Effector memory CD8-positive, alpha-beta T cell (primary cell): Measurements from ENCODE around the gene OR8S1.
"Not testable (repeated sequence)": the region's sequence is repeated elsewhere in the genome, so short reads cannot be mapped to it uniquely, and the experiment has no call there.

Source experiments
- ATAC-seq: fragments of 150-1000 bp; cut with Tn5 transposase; replicated peaks from 2 replicates; pipeline ENCODE4 v1.10.0; 2021; ENCODE audit warnings: mild to moderate bottlenecking, moderate library complexity
- DNase-seq, 3 experiments: peaks; one replicate each; pipeline ENCODE4 v3.0.0; 2021
- H3K27ac Mint-ChIP-seq, 2 donors: one replicate each; pipeline ENCODE4 v1.8.0; 2022; ENCODE audit warnings: mild to moderate bottlenecking in 2 of 2, mixed read lengths in 2 of 2, moderate library complexity in 2 of 2
- H3K27me3 Mint-ChIP-seq, 2 donors: one replicate each; pipeline ENCODE4 v1.8.0; 2022; ENCODE audit warnings: mixed read lengths in 2 of 2
- H3K36me3 Mint-ChIP-seq: one replicate; pipeline ENCODE4 v1.8.0; 2022; ENCODE audit warnings: mild to moderate bottlenecking, moderate library complexity, mixed read lengths; ENCODE audit not compliant: insufficient read depth
- H3K4me1 Mint-ChIP-seq, 2 donors: one replicate each; pipeline ENCODE4 v1.8.0; 2022; ENCODE audit warnings: low read depth in 2 of 2, mixed read lengths in 2 of 2
- H3K4me3 Mint-ChIP-seq, 2 donors: one replicate each; pipeline ENCODE4 v1.8.0; 2022; ENCODE audit warnings: mild to moderate bottlenecking in 2 of 2, mixed read lengths in 2 of 2, moderate library complexity in 2 of 2
- H3K9me3 Mint-ChIP-seq, 2 donors: one replicate each; pipeline ENCODE4 v1.8.0; 2022; ENCODE audit warnings: mixed read lengths in 2 of 2

Gene OR8S1

DNA sequence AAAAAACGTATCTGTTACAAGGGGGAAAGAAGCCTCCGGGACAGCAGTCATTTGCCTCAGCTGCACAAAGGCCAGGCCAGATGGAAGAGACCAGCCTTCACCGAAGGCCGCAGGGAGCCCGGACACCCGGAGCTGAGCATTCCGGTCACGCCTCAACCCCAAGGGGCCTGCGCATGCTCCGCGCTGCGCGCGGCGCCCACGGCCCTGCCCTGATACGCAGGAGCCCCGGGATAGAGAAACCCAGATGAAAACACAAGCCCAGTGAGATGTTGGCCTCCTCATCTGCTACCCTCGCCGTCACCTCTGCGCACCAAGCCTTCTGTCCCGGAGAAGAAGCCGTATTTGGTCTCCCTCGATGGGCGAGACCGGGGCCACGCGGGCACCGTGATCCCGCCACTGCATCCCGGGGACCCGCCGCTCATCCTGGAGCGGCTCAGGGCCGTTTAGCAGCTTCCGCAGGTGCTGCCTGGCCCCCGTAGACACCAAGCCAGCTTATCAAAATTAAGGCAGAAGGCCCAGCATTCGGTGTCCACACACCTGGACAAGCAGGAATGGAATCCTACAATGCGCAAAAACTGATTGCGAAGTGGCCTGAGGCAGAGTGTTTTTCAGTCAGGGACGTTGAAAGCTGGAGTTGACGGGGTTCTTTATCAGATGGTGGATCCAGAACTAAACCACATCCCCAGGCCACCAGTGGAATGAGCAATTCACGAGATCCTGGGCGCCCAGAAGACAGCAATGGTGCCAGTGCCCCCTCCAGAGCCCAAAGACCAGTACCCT lies 2.6 kb downstream of the OR8S1 start:
- H3K9me3 Mint-ChIP-seq, result no peaks in the 10 kb centered on the region
- no peaks in the 10 kb centered on the region for H3K4me1 Mint-ChIP-seq
- DNase-seq, result no peak
- H3K27ac Mint-ChIP-seq, result no peak overlapping the region
- no peaks in the 10 kb centered on the region for H3K36me3 Mint-ChIP-seq
- H3K27me3 Mint-ChIP-seq, result peaks cover 32 to 48% of the 10 kb centered on the region in 2 donors
- H3K4me3 Mint-ChIP-seq, result no peak overlapping the region
- ATAC-seq, result no peak

DNA sequence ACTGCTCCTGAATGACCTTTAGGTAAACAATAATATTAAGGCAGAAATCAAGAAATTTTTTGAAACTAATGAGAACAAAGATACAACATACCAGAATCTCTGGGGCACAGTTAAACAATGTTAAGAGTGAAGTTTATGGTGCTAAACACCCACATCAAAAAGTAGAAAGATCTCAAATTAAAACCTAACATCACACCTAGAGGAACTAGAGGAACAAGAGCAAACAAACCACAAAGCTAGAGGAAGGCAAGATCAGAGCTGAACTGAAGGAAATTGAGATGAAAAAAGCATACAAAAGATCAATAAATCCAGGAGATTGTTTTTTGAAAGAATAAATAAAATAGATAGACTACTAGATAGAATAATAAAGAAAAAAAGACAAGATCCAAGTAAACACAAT lies 7.2 kb downstream of the OR8S1 start:
- H3K4me3 Mint-ChIP-seq, result no peak overlapping the region
- ATAC-seq (no peak), DNase-seq (no peak)
- peaks cover 0 to 22% of the 10 kb centered on the region in 2 donors for H3K27me3 Mint-ChIP-seq
- no peaks in the 10 kb centered on the region for H3K9me3 Mint-ChIP-seq
- no peak overlapping the region for H3K27ac Mint-ChIP-seq
- H3K36me3 Mint-ChIP-seq, result no peaks in the 10 kb centered on the region
- H3K4me1 Mint-ChIP-seq, result no peaks in the 10 kb centered on the region

DNA sequence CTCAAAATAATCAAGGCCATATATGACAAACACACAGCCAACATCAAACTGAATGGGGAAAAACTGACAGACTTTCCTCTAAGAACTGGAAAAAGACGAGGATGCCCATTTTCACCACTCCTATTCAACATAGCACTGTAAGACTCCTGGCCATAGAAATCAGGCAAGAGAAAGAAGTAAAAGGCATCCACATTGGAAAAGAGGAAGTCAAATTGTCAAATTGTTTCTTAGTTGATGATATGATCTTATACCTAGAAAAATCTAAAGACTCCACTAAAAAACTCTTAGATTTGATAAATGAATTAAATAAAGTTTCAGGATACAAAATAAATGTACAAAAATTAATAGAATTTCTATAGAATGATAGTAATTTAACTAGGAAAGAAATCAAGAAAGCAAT lies 11.2 kb downstream of the OR8S1 start:
- Mint-ChIP-seq H3K4me3 (no peak overlapping the region), H3K27me3 (peaks cover 4 to 13% of the 10 kb centered on the region in 2 donors), H3K9me3 (no peaks in the 10 kb centered on the region), H3K36me3 (no peaks in the 10 kb centered on the region), H3K27ac (no peak overlapping the region), H3K4me1 (no peaks in the 10 kb centered on the region)
- DNase-seq, result no peak
- no peak for ATAC-seq

DNA sequence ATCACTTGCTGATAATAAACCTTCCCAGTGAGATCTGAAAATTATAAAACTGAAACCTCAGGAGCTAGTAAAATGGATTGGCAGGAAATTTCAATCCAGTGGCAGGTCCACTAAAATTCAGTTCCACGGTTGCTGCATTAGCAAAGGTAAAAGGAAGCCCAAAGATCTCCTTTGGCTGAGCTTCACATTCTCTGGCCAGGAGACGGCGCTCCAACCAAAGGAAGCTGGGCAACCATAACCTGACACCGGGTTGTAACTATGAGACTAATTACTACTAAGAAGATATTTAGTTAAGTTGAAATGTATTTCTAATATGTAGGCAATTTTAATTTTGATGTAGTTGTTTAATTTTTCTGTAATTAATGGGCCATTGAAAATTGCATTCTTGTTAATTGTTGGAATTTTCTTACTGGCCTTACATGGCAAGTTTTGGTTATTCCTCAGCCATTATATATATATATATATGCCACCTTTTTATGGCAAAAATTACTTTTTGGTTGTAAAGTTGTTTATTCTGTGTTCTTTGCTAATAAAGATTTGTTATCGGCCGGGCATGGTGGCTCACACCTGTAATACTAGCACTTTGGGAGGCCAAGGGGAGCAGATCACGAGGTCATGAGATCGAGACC lies 17.0 kb downstream of the OR8S1 start:
- H3K4me1 Mint-ChIP-seq, result no peaks in the 10 kb centered on the region
- H3K27ac Mint-ChIP-seq, result no peak overlapping the region
- no peaks in the 10 kb centered on the region for H3K36me3 Mint-ChIP-seq
- no peak overlapping the region for H3K4me3 Mint-ChIP-seq
- no peaks in the 10 kb centered on the region for H3K9me3 Mint-ChIP-seq
- peaks cover 19 to 32% of the 10 kb centered on the region in 2 donors for H3K27me3 Mint-ChIP-seq
- ATAC-seq, result no peak
- peak in 2 of 3 experiments; percentile 14 to 18 for DNase-seq

DNA sequence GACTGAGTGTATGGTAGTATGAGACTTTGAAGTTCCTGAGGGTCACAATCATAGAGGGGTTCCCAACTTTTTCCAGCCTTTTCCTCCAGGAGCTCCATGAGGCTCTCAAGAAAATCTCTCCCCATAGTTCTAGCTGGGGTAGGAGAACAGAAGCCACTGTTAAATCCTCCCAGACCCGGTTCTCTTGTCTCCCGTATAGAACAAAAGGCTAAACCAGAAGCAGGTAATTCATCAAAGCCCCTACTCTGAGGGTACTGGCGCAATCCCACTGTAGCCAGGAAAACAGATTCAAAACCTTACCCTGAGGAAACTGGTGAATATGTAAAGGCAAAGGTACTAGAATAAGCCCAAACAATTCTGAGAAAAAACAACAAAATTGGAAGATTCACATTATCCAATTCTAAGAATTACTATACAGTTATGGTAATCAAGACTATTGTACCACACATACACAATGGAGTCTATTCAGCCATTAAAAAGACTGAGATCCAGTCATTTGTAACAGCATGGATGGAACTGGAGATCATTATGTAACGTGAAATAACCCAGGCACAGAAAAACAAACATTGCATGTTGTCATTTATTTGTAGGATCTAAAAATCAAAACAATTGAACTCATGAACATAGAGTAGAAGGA lies 20.5 kb downstream of the OR8S1 start:
- Mint-ChIP-seq H3K4me1 (no peaks in the 10 kb centered on the region), H3K4me3 (no peak overlapping the region), H3K36me3 (no peaks in the 10 kb centered on the region), H3K27ac (no peak overlapping the region), H3K27me3 (peaks cover 28 to 36% of the 10 kb centered on the region in 2 donors), H3K9me3 (no peaks in the 10 kb centered on the region)
- ATAC-seq, result no peak
- no peak for DNase-seq

DNA sequence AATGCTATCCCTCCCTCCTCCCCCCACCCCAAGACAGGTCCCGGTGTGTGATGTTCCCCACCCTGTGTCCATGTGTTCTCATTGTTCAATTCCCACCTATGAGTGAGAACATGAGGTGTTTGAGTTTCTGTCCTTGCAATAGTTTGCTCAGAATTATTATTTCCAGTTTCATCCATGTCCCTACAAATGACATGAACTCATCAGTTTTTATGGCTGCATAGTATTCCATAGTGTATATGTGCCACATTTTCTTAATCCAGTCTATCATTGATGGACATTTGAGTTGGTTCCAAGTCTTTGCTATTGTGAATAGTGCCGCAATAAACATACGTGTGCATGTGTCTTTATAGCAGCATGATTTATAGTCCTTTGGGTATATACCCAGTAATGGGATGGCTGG lies 21.6 kb downstream of the OR8S1 start:
- not testable (repeated sequence) for H3K27ac Mint-ChIP-seq, DNase-seq, ATAC-seq, H3K4me1 Mint-ChIP-seq, H3K4me3 Mint-ChIP-seq, H3K36me3 Mint-ChIP-seq, H3K9me3 Mint-ChIP-seq
- peaks cover 39 to 45% of the 10 kb centered on the region in 2 donors for H3K27me3 Mint-ChIP-seq

DNA sequence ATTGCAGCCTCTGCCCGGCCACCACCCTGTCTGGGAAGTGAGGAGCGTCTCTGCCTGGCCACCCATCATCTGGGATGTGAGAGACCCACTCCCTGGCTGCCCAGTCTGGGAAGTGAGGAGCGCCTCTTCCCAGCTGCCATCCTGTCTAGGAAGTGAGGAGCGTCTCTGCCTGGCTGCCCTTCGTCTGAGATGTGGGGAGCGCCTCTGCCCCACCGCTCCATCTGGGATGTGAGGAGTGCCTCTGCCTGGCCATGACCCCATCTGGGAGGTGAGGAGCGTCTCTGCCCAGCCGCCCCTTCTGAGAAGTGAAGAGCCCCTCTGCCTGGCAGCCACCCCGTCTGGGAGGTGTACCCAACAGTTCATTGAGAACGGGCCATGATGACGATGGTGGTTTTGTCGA lies 26.2 kb downstream of the OR8S1 start:
- not testable (repeated sequence) for DNase-seq, H3K9me3 Mint-ChIP-seq, H3K36me3 Mint-ChIP-seq, H3K4me1 Mint-ChIP-seq, H3K4me3 Mint-ChIP-seq, ATAC-seq, H3K27ac Mint-ChIP-seq
- peaks cover 65% of the 10 kb centered on the region in 2 donors for H3K27me3 Mint-ChIP-seq

DNA sequence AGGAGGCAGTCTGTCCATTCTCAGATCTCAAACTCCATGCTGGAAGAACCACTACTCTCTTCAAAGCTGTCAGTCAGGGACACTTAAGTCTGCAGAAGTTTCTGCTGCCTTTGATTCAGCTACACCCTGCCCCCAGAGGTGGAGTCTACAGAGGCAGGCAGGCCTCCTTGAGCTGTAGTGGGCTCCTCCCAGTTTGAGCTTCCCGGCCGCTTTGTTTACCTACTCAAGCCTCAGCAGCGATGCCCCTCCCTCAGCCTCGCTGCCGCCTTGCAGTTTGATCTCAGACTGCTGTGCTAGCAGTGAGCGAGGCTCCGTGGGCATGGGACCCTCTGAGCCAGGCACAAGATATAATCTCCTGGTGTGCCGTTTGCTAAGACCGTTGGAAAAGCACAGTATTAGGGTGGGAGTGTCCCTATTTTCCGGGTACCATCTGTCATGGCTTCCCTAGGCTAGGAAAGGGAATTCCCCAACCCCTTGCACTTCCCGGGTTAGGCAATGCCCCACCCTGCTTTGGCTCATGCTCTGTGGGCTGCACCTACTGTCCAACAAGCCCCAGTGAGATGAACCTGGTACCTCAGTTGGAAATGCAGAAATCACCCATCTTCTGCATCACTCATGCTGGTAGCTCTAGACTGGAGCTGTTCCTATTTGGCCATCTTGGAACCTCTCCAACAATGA lies 28.4 kb downstream of the OR8S1 start:
- not testable (repeated sequence) for H3K36me3 Mint-ChIP-seq, H3K27ac Mint-ChIP-seq, H3K4me3 Mint-ChIP-seq, ATAC-seq, H3K4me1 Mint-ChIP-seq, H3K9me3 Mint-ChIP-seq, DNase-seq
- H3K27me3 Mint-ChIP-seq, result peaks cover 80% of the 10 kb centered on the region in 2 donors

DNA sequence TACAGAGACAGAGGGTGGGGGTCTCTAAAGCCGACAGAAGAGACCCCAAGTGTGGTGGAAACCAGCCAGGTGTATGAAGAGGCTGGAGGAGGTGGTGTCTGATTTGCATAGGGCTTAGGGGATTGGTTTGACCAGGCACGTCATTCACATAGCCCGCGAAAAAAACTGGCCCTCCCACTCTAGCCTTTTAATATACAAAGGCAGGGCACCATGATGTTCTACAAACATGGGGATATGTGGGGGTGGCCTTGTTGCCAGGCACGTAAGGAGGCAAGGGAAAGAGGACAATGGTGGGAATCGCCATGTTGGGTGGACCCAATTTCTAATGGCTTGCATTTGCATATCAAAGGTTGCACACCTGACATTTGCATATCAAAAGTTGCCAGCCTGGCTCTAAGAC lies 31.2 kb downstream of the OR8S1 start:
- ATAC-seq (no peak), DNase-seq (no peak)
- Mint-ChIP-seq H3K9me3 (no peaks in the 10 kb centered on the region), H3K4me1 (no peaks in the 10 kb centered on the region), H3K27me3 (peaks cover 71 to 81% of the 10 kb centered on the region in 2 donors), H3K4me3 (no peak overlapping the region), H3K27ac (no peak overlapping the region), H3K36me3 (peaks cover 3% of the 10 kb centered on the region)

DNA sequence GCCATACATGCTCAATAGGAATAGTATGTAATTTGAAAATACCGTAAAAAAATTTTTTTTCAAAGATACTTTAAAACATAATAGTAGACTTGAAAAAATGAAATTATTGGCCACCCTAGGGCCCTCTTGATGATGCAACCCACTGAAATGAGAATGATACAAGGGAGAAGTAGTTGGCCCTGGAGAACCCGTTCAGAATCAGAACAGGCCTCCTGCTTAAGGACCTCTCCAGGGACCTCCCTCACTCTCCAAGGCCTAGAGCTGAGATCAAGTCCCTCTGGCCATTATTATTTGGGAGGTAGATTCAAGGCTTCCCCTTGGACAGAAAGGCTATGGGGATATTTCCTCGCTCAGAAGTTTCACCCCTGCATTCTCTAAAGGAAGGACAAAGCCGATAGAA lies 32.5 kb downstream of the OR8S1 start:
- no peaks in the 10 kb centered on the region for H3K9me3 Mint-ChIP-seq
- H3K4me3 Mint-ChIP-seq, result no peak overlapping the region
- DNase-seq, result no peak
- ATAC-seq, result no peak
- H3K4me1 Mint-ChIP-seq, result no peaks in the 10 kb centered on the region
- no peak overlapping the region for H3K27ac Mint-ChIP-seq
- peaks cover 3% of the 10 kb centered on the region for H3K36me3 Mint-ChIP-seq
- H3K27me3 Mint-ChIP-seq, result peaks cover 69 to 76% of the 10 kb centered on the region in 2 donors

DNA sequence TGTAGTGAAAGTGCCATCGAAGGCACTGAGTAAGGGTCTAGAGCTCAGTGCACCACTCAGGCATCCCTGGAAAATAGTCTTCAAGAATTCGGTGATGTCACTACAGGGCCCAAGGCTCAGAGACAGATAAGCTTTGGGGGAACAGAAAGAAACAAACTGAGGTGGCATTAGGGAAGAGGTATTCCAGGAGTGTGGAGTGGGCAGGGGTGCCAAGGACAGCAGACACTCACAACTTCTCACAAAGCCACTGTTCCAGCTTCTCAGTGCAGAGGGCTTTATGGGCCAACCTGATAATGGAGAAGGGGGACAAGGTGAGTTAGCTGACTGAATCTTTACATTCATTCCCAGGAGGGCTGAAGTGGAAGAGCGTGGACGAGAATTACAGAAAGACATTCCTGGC lies 42.3 kb downstream of the OR8S1 start:
- Mint-ChIP-seq H3K9me3 (no peaks in the 10 kb centered on the region), H3K4me3 (no peak overlapping the region), H3K4me1 (peaks cover 0 to 3% of the 10 kb centered on the region in 2 donors), H3K27me3 (peaks cover 53 to 66% of the 10 kb centered on the region in 2 donors), H3K27ac (no peak overlapping the region), H3K36me3 (no peaks in the 10 kb centered on the region)
- ATAC-seq (no peak), DNase-seq (no peak)

DNA sequence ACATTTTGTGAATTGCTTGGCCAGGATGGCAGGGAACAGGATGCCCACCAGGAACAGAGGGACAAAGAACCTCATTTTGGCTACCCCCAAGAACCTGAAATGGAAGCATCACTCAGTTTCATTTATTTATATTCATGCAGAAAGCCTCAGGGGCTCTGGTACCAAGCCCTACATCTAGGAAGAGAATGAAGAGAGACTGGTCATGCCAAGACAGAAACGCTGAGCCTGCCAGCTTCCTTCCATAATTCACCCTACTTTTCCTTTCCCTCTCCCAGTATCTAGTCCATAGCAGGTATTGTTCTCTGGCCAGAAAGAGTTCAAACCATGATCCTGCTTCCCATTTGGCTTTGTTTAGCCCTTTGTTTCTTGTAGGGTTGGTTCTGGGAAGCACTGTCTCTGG lies 44.5 kb downstream of the OR8S1 start, which contains the start of gene LALBA:
LALBA (minus strand) TSS at position 101 of the 400 bp plus-strand sequence; CDS start at position 75, 26 bp downstream.
- no peak for DNase-seq
- peaks cover 0 to 3% of the 10 kb centered on the region in 2 donors for H3K4me1 Mint-ChIP-seq
- no peaks in the 10 kb centered on the region for H3K36me3 Mint-ChIP-seq
- H3K27ac Mint-ChIP-seq, result no peak within 1 kb of the TSS
- no peak for ATAC-seq
- H3K9me3 Mint-ChIP-seq, result no peaks in the 10 kb centered on the region
- H3K27me3 Mint-ChIP-seq, result peaks cover 55 to 69% of the 10 kb centered on the region in 2 donors
- H3K4me3 Mint-ChIP-seq, result no peak within 1 kb of the TSS

DNA sequence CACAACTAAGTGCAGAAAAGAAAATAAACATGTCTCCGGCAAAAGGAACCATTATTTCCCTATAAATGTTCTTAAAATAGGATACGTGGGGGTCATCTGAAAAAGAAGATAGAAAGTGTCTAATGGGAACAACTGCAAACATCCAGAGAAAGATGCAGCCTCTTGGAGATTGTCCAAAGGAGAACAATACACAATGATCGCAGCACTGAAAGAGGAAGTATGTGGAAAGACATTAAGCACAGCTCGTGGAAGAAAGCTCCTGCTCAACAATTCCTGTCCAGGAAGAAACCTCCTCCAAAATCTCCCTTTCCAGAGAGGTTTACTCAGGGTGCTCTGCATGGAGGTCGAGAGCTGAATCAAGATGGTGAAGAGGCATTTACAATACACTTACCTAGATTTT lies 46.9 kb downstream of the OR8S1 start:
- Mint-ChIP-seq H3K9me3 (no peaks in the 10 kb centered on the region), H3K36me3 (no peaks in the 10 kb centered on the region), H3K27me3 (peaks cover 50 to 68% of the 10 kb centered on the region in 2 donors), H3K4me3 (no peak overlapping the region), H3K4me1 (peaks cover 0 to 3% of the 10 kb centered on the region in 2 donors), H3K27ac (no peak overlapping the region)
- DNase-seq (no peak), ATAC-seq (no peak)
